Hepatocyte (in vitro differentiated cells): ENCODE measurements around the gene AAMDC. TPM values are rescaled to one million over a fixed set of nuclear protein-coding genes. Genes with fewer than 3 reads are reported as not detected.
"Not testable (repeated sequence)": the region's sequence is repeated elsewhere in the genome, so short reads cannot be mapped to it uniquely, and the experiment has no call there.

Source experiments
- DNase-seq: peaks from one replicate; pipeline ENCODE4 v3.0.0-alpha.2; 2016; ENCODE audit warnings: low spot score
- H2AFZ ChIP-seq: fragments of 200-600 bp; sonication (generic); 2 replicates; pipeline ENCODE4 v1.6.0; 2016; ENCODE audit warnings: antibody characterized with exemption, mild to moderate bottlenecking
- H3K27ac ChIP-seq: fragments of 200-600 bp; sonication (generic); 2 replicates; pipeline ENCODE4 v1.5.1; 2016; ENCODE audit warnings: mild to moderate bottlenecking
- H3K27me3 ChIP-seq: fragments of 200-600 bp; sonication (generic); 2 replicates; pipeline ENCODE4 v1.6.1; 2016
- H3K36me3 ChIP-seq: fragments of 200-600 bp; sonication (generic); replicated peaks from 2 replicates; pipeline ENCODE4 v1.5.1; 2016; ENCODE audit warnings: low read depth; ENCODE audit not compliant: insufficient read depth
- H3K4me1 ChIP-seq: fragments of 200-600 bp; sonication (generic); 2 replicates; pipeline ENCODE4 v1.5.1; 2016; ENCODE audit warnings: mild to moderate bottlenecking, moderate library complexity; ENCODE audit not compliant: insufficient read depth
- H3K4me2 ChIP-seq: fragments of 200-600 bp; sonication (generic); 2 replicates; pipeline ENCODE4 v1.6.0; 2016
- H3K4me3 ChIP-seq: fragments of 200-600 bp; sonication (generic); 2 replicates; pipeline ENCODE4 v1.5.1; 2016; ENCODE audit warnings: mild to moderate bottlenecking
- H3K79me2 ChIP-seq: fragments of 200-600 bp; sonication (generic); 2 replicates; pipeline ENCODE4 v1.6.0; 2017; ENCODE audit warnings: mild to moderate bottlenecking
- H3K9me2 ChIP-seq: fragments of 200-600 bp; sonication (generic); replicated peaks from 2 replicates; pipeline ENCODE4 v1.6.0; 2017; ENCODE audit warnings: mild to moderate bottlenecking; ENCODE audit not compliant: insufficient read depth
- H3K9me3 ChIP-seq: fragments of 200-600 bp; sonication (generic); 2 replicates; pipeline ENCODE4 v1.5.1; 2016; ENCODE audit warnings: low read depth, mild to moderate bottlenecking
- H4K20me1 ChIP-seq: fragments of 200-600 bp; sonication (generic); 2 replicates; pipeline ENCODE4 v1.6.0; 2016; ENCODE audit warnings: mild to moderate bottlenecking; ENCODE audit not compliant: insufficient read depth, poor library complexity, severe bottlenecking
- CTCF ChIP-seq: fragments of 200-600 bp; sonication (generic); IDR thresholded peaks from 2 replicates; pipeline ENCODE4 v1.5.1; 2016; ENCODE audit warnings: antibody characterized with exemption, mild to moderate bottlenecking; ENCODE audit not compliant: poor library complexity
- EZH2 ChIP-seq: fragments of 200-600 bp; sonication (generic); IDR thresholded peaks from 2 replicates; pipeline ENCODE4 v1.6.1; 2016; ENCODE audit warnings: antibody characterized with exemption, mild to moderate bottlenecking, borderline replicate concordance
- EZH2phosphoT487 ChIP-seq: fragments of 200-600 bp; sonication (generic); IDR thresholded peaks from one replicate; pipeline ENCODE4 v1.6.1; 2018; ENCODE audit warnings: antibody characterized with exemption, mild to moderate bottlenecking, low read depth, moderate library complexity; ENCODE audit not compliant: unreplicated experiment, severe bottlenecking
- WGBS: methylation state at CpG from one replicate; pipeline ENCODE4 v1.1.6; 2016; ENCODE audit warnings: low lambda C conversion rate; ENCODE audit errors: missing lambda C conversion rate; 5-methylcytosine and 5-hydroxymethylcytosine counted together
- polyA plus RNA-seq: library from polyadenylated mRNA; unstranded; fragments of >200 nt; fragmentation: Nextera tagmentation; extraction: Ambion mirVana; gene quantifications from 2 replicates; pipeline ENCODE4 v1.2.1, GENCODE V29; 2016
- total RNA-seq: library from RNA; depleted of rRNA; stranded (reverse); fragments of >200 nt; gene quantifications from 2 replicates; pipeline ENCODE4 v1.2.3, GENCODE V29; 2014

AAMDC gene
- total and polyA plus RNA-seq, 2 experiments from 2014 or later: 22.0 to 78.0 TPM

GRCh38 chr11:77828926-77829325 lies 8.0 kb downstream of the AAMDC start:
- 92% methylated on average over 2 of the region's 2 CpGs for WGBS

GRCh38 chr11:77833302-77833701 lies 12.4 kb downstream of the AAMDC start:
- no peaks in the 10 kb centered on the region for H3K9me2 ChIP-seq
- H3K4me1 ChIP-seq: no peaks in the 10 kb centered on the region
- H4K20me1 ChIP-seq: no peaks in the 10 kb centered on the region
- no peak for DNase-seq
- no peak overlapping the region for H3K4me2 ChIP-seq
- H3K27me3 ChIP-seq: no peaks in the 10 kb centered on the region
- H3K9me3 ChIP-seq: no peaks in the 10 kb centered on the region
- no peak overlapping the region for H3K27ac ChIP-seq
- H3K79me2 ChIP-seq: no peaks in the 10 kb centered on the region
- H3K36me3 ChIP-seq: no peaks in the 10 kb centered on the region
- TF ChIP-seq EZH2 (no peak), CTCF (no peak), EZH2phosphoT487 (no peak)
- H2AFZ ChIP-seq: no peak overlapping the region
- 95% methylated on average over 4 of the region's 4 CpGs for WGBS
- H3K4me3 ChIP-seq: no peak overlapping the region

More at GRCh38 chr11:77828926-77829325, 8.0 kb downstream of the AAMDC start:
- Histone ChIP-seq H3K9me2 (no peaks in the 10 kb centered on the region), H3K27ac (no peak overlapping the region), H3K4me2 (no peak overlapping the region), H3K9me3 (no peaks in the 10 kb centered on the region), H3K4me1 (no peaks in the 10 kb centered on the region), H3K79me2 (peaks cover 17% of the 10 kb centered on the region), H3K36me3 (no peaks in the 10 kb centered on the region), H3K27me3 (no peaks in the 10 kb centered on the region), H2AFZ (no peak overlapping the region), H4K20me1 (no peaks in the 10 kb centered on the region), H3K4me3 (no peak overlapping the region)
- DNase-seq: no peak
- no peak for TF ChIP-seq EZH2

- DNase-seq: no peak
- H3K4me3 ChIP-seq: no peak overlapping the region
- H3K36me3 ChIP-seq: no peaks in the 10 kb centered on the region
- H4K20me1 ChIP-seq: no peaks in the 10 kb centered on the region
- H3K9me3 ChIP-seq: no peaks in the 10 kb centered on the region
- no peaks in the 10 kb centered on the region for H3K9me2 ChIP-seq
- no peak for TF ChIP-seq EZH2
- H3K27me3 ChIP-seq: no peaks in the 10 kb centered on the region
- H3K79me2 ChIP-seq: no peaks in the 10 kb centered on the region
- no peak overlapping the region for H3K27ac ChIP-seq
- H3K4me2 ChIP-seq: no peak overlapping the region
- no peak overlapping the region for H2AFZ ChIP-seq
- 86% methylated on average over 1 of the region's 1 CpG for WGBS
- no peaks in the 10 kb centered on the region for H3K4me1 ChIP-seq
Measured at GRCh38 chr11:77842441-77843121, 21.6 kb downstream of the AAMDC start.

GRCh38 chr11:77843700-77844099 lies 22.8 kb downstream of the AAMDC start:
- DNase-seq, H3K4me2 ChIP-seq, H3K9me2 ChIP-seq, H3K4me1 ChIP-seq, H3K79me2 ChIP-seq, H3K36me3 ChIP-seq, H3K9me3 ChIP-seq, H3K27ac ChIP-seq, H3K27me3 ChIP-seq, H3K4me3 ChIP-seq, H2AFZ ChIP-seq, H4K20me1 ChIP-seq: not testable (repeated sequence)
- WGBS: 69% methylated on average over 5 of the region's 5 CpGs

- no peak for DNase-seq
- Histone ChIP-seq H3K27ac (no peak overlapping the region), H3K79me2 (no peaks in the 10 kb centered on the region), H3K27me3 (no peaks in the 10 kb centered on the region), H4K20me1 (no peaks in the 10 kb centered on the region), H3K4me3 (no peak overlapping the region), H2AFZ (no peak overlapping the region), H3K4me2 (no peak overlapping the region), H3K36me3 (no peaks in the 10 kb centered on the region), H3K9me2 (no peaks in the 10 kb centered on the region), H3K9me3 (peaks cover 7% of the 10 kb centered on the region), H3K4me1 (no peaks in the 10 kb centered on the region)
- TF ChIP-seq EZH2: no peak
- TF ChIP-seq EZH2phosphoT487: no peak
- TF ChIP-seq CTCF: no peak
- 81% methylated on average over 1 of the region's 1 CpG for WGBS
Measured at GRCh38 chr11:77851503-77851902, 30.6 kb downstream of the AAMDC start.
